DMS153 treated with DMSO at 0.1 percent for 48 hours (cell line): ENCODE results near the gene FBXL20.

ENCODE experiments used
- DNase-seq: peaks from one replicate; lab custom pipeline; 2025; ENCODE audit not compliant: unreplicated experiment; lab: John Stamatoyannopoulos, UW

Gene FBXL20

GRCh38 chr17:39208893-39209292, 192.5 kb downstream of the FBXL20 start:
- no peak for DNase-seq

- DNase-seq: no peak
These were observed 193.3 kb downstream of the FBXL20 start for GRCh38 chr17:39208136-39208535.

GRCh38 chr17:39205112-39205526, 196.3 kb downstream of the FBXL20 start:
- DNase-seq: no peak

- no peak for DNase-seq
These were observed 197.2 kb downstream of the FBXL20 start for GRCh38 chr17:39204245-39204644.
